ENCODE results near the gene SIGLEC5. TPM values are rescaled to one million over a fixed set of nuclear protein-coding genes. Genes with fewer than 3 reads are reported as not detected.

The SIGLEC5 gene
- total and polyA plus RNA-seq, 2 experiments from 2014 or later = not detected

- no peak for TF ChIP-seq ZNF462 (CRISPR knock-in tag; IDR thresholded peaks at IDR 0.05)
- no peak for TF ChIP-seq JUNB (IDR thresholded peaks at IDR 0.05; ENCODE audit: unreplicated experiment)
- no peak for TF ChIP-seq ETS1 (IDR thresholded peaks at IDR 0.05)
- TF ChIP-seq STAT1 (IDR thresholded peaks at IDR 0.05; ENCODE audit: unreplicated experiment) = no peak
- TF ChIP-seq ZNF331 (CRISPR knock-in tag; IDR thresholded peaks at IDR 0.05; ENCODE audit: low read depth) = no peak
Observed at GRCh38 chr19:51607077-51607476, 23.1 kb downstream of the SIGLEC5 start (continued).

GRCh38 chr19:51602189-51602854 lies 27.9 kb downstream of the SIGLEC5 start:
- H3K4me3 Mint-ChIP-seq = no peak overlapping the region
- no peaks in the 10 kb centered on the region for H4K20me1 ChIP-seq (replicated peaks; ENCODE audit: insufficient read depth)
- H3K4me3 ChIP-seq = no peak overlapping the region
- peak; percentile 43 for DNase-seq (ENCODE audit: low spot score)
- H3K4me2 ChIP-seq = no peak overlapping the region
- peaks cover 12% of the 10 kb centered on the region for H3K36me3 Mint-ChIP-seq (ENCODE audit: low read depth)
- H3K27ac Mint-ChIP-seq = no peak overlapping the region
- H3K4me1 Mint-ChIP-seq = no peaks in the 10 kb centered on the region
- no peaks in the 10 kb centered on the region for H3K9me2 ChIP-seq (ENCODE audit: insufficient read depth)
- ATAC-seq = no peak
- peaks cover 80% of the 10 kb centered on the region for H3K9me3 Mint-ChIP-seq
- H3K27me3 Mint-ChIP-seq (ENCODE audit: insufficient read depth, low read depth, poor library complexity) = peaks cover 10% of the 10 kb centered on the region
- H3K27ac ChIP-seq (ENCODE audit: low read depth) = no peak overlapping the region
- H3K36me3 ChIP-seq (ENCODE audit: insufficient read depth) = no peaks in the 10 kb centered on the region
- no peaks in the 10 kb centered on the region for H3K79me2 ChIP-seq (replicated peaks; ENCODE audit: insufficient read depth)
- H3K27me3 ChIP-seq (ENCODE audit: insufficient read depth) = peaks cover 34% of the 10 kb centered on the region
- no peaks in the 10 kb centered on the region; the same call in 1 of the 2 replicates for H3K4me1 ChIP-seq (ENCODE audit: insufficient read depth)
- no peak overlapping the region for H2AFZ ChIP-seq
- no peaks in the 10 kb centered on the region for H3F3A ChIP-seq (replicated peaks; ENCODE audit: low read depth)
- TF ChIP-seq NANOG (IDR thresholded peaks at IDR 0.05; ENCODE audit: borderline replicate concordance) (no peak), STAT1 (IDR thresholded peaks at IDR 0.05; ENCODE audit: unreplicated experiment) (no peak), ETS1 (IDR thresholded peaks at IDR 0.05) (no peak), POLR2AphosphoS5 (IDR thresholded peaks at IDR 0.05; ENCODE audit: low read depth) (no peak), ZNF114 (CRISPR knock-in tag; IDR thresholded peaks at IDR 0.05) (no peak), EZH2phosphoT487 (IDR thresholded peaks at IDR 0.05; ENCODE audit: unreplicated experiment) (no peak)
